ENCODE results near the gene TAAR1.

DNA sequence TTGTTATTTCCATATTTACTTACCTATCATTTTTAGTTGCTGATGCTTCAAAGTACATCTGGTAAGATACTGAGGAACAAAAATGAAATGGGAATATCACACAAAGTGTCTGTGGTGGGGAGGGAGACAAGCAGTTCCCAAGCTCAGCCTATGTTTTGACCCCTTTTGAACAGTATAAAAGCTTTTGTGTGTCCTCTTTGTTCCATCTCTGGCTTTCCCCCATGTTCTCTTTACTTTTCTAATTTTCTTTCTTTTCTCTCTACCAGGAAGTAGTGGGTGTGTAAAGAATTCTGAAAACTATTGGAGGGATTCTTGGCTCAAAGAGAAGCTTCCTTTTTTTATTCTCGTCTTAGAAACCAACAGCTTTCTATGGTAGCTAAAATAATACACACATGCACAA is 42.3 kb downstream of the TAAR1 start:
- no peak for TF ChIP-seq EZH2 (IDR thresholded peaks at IDR 0.05; ENCODE audit: insufficient read depth, poor library complexity, severe bottlenecking)
- no peak for TF ChIP-seq EZH2phosphoT487 (IDR thresholded peaks at IDR 0.05; ENCODE audit: insufficient read depth, low read depth)

Data from GM23248 (cell line).